ENCODE data around the gene BID. TPM values are rescaled to one million over a fixed set of nuclear protein-coding genes. Genes with fewer than 3 reads are reported as not detected.

The BID gene
- total RNA-seq, 1 experiment from 2014 or later: 25.0 TPM

- Mint-ChIP-seq H3K27ac (ENCODE audit: low read depth, unreplicated experiment) (peak overlapping the region; percentile 70), H3K9me3 (ENCODE audit: unreplicated experiment) (no peaks in the 10 kb centered on the region), H3K4me3 (ENCODE audit: unreplicated experiment) (no peak overlapping the region), H3K27me3 (ENCODE audit: insufficient read depth, unreplicated experiment) (no peaks in the 10 kb centered on the region), H3K36me3 (ENCODE audit: insufficient read depth, unreplicated experiment) (no peaks in the 10 kb centered on the region), H3K4me1 (ENCODE audit: insufficient read depth, unreplicated experiment) (peaks cover 25% of the 10 kb centered on the region)
- TF ChIP-seq, protein P1, sequence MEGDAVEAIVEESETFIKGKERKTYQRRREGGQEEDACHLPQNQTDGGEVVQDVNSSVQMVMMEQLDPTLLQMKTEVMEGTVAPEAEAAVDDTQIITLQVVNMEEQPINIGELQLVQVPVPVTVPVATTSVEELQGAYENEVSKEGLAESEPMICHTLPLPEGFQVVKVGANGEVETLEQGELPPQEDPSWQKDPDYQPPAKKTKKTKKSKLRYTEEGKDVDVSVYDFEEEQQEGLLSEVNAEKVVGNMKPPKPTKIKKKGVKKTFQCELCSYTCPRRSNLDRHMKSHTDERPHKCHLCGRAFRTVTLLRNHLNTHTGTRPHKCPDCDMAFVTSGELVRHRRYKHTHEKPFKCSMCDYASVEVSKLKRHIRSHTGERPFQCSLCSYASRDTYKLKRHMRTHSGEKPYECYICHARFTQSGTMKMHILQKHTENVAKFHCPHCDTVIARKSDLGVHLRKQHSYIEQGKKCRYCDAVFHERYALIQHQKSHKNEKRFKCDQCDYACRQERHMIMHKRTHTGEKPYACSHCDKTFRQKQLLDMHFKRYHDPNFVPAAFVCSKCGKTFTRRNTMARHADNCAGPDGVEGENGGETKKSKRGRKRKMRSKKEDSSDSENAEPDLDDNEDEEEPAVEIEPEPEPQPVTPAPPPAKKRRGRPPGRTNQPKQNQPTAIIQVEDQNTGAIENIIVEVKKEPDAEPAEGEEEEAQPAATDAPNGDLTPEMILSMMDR (IDR thresholded peaks at IDR 0.05; ENCODE audit: unreplicated experiment): no peak
- BruUV-seq (replicated peaks): no TSS peak
- DNase-seq (ENCODE audit: unreplicated experiment): no peak
- intact Hi-C loops (cut with micrococcal nuclease): no loop called here
- ChIA-PET CTCF (interaction anchor here (0.6 to 3.8 kb wide), 4 partner anchors 12 to 137 kb away, joined by 3 to 9 read pairs (median 3); no protein-coding TSS in a partner anchor), POLR2A (interaction anchor here (0.6 to 1.2 kb wide), 3 partner anchors 39 to 48 kb away, joined by 3 read pairs; no protein-coding TSS in a partner anchor)
These were observed 7.9 kb upstream of the BID start for GRCh38 chr22:17782158-17782557.

DNA sequence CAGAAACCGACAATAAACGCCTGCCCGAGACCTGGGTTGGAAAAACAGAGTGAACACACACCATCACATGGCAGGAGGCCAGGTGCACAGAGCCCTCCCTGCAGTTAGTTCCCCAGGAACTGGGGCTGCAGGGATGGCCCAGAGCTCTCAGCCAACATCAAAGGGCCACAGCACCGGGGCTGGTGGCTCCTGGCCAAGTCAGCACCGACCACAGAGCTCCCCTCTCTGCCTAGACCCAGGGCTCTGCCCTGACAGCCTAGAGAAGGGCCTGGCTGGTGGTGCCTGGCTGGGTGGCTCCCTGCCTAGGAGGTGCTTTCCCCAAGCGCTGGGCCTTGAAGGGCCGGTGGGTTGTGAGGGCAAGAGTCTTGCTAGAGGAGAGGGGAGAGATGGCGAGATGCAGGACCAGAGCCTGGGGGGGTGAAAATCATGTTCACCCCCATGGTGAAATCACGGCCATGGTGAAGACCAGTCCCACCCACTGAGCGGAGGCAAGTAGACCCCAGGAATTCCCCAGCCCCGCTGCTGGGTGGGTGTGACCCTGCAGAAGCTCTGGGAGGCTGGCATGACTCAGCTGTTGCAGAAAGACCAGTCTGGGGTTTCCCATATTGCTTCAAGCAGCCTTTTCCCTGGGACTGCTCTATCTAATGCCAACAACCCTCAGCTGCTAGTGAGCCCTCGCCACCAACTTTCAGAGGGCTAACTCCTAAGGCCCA, 7.2 kb upstream of the BID start:
- CTCF ChIA-PET: interaction anchor here (0.6 to 3.8 kb wide), 3 partner anchors 11 to 136 kb away, joined by 3 to 9 read pairs (median 3); no protein-coding TSS in a partner anchor
- POLR2A ChIA-PET: interaction anchor here (0.5 to 1.2 kb wide), 3 partner anchors 38 to 1323 kb away, joined by 3 read pairs; no protein-coding TSS in a partner anchor
- TF ChIP-seq, protein P1 (IDR thresholded peaks at IDR 0.05; ENCODE audit: unreplicated experiment): no peak

GRCh38 chr22:17780741-17781318, 6.6 kb upstream of the BID start:
- BruUV-seq (replicated peaks): no TSS peak
- intact Hi-C loops (cut with micrococcal nuclease): loop anchor here (2.0 kb wide), 1 partner anchor 38 kb away; no protein-coding TSS in a partner anchor
- H3K4me1 Mint-ChIP-seq (ENCODE audit: insufficient read depth, unreplicated experiment): peaks cover 16% of the 10 kb centered on the region
- no peak for DNase-seq (ENCODE audit: unreplicated experiment)
- no peaks in the 10 kb centered on the region for H3K36me3 Mint-ChIP-seq (ENCODE audit: insufficient read depth, unreplicated experiment)
- no peaks in the 10 kb centered on the region for H3K9me3 Mint-ChIP-seq (ENCODE audit: unreplicated experiment)
- ChIA-PET POLR2A (no interaction called here), CTCF (interaction anchor here (0.6 to 3.8 kb wide), 3 partner anchors 37 to 251 kb away, joined by 3 to 9 read pairs (median 3); no protein-coding TSS in a partner anchor)
- H3K27me3 Mint-ChIP-seq (ENCODE audit: insufficient read depth, unreplicated experiment): no peaks in the 10 kb centered on the region
- H3K4me3 Mint-ChIP-seq (ENCODE audit: unreplicated experiment): peak overlapping the region; percentile 55
- peak overlapping the region; percentile 70 for H3K27ac Mint-ChIP-seq (ENCODE audit: low read depth, unreplicated experiment)
- TF ChIP-seq, protein P1 (IDR thresholded peaks at IDR 0.05; ENCODE audit: unreplicated experiment): no peak

More for the DNA sequence above, 7.2 kb upstream of the BID start:
- DNase-seq (ENCODE audit: unreplicated experiment): peak; percentile 93
- no TSS peak for BruUV-seq (replicated peaks)
- H3K4me3 Mint-ChIP-seq (ENCODE audit: unreplicated experiment): peak overlapping the region; percentile 55
- H3K27me3 Mint-ChIP-seq (ENCODE audit: insufficient read depth, unreplicated experiment): no peaks in the 10 kb centered on the region
- peak overlapping the region; percentile 70 for H3K27ac Mint-ChIP-seq (ENCODE audit: low read depth, unreplicated experiment)
- intact Hi-C loops (cut with micrococcal nuclease): loop anchor here (2.0 kb wide), 1 partner anchor 39 kb away; no protein-coding TSS in a partner anchor
- H3K9me3 Mint-ChIP-seq (ENCODE audit: unreplicated experiment): no peaks in the 10 kb centered on the region
- no peaks in the 10 kb centered on the region for H3K36me3 Mint-ChIP-seq (ENCODE audit: insufficient read depth, unreplicated experiment)
- peaks cover 19% of the 10 kb centered on the region for H3K4me1 Mint-ChIP-seq (ENCODE audit: insufficient read depth, unreplicated experiment)

GRCh38 chr22:17780116-17780740, 6.0 kb upstream of the BID start:
- no TSS peak for BruUV-seq (replicated peaks)
- intact Hi-C loops (cut with micrococcal nuclease): loop anchor here (2.0 kb wide), 1 partner anchor 37 kb away; no protein-coding TSS in a partner anchor
- CTCF ChIA-PET: interaction anchor here (0.6 to 3.8 kb wide), 3 partner anchors 37 to 252 kb away, joined by 3 to 9 read pairs (median 3); no protein-coding TSS in a partner anchor
- H3K9me3 Mint-ChIP-seq (ENCODE audit: unreplicated experiment): no peaks in the 10 kb centered on the region
- no peak overlapping the region for H3K27ac Mint-ChIP-seq (ENCODE audit: low read depth, unreplicated experiment)
- POLR2A ChIA-PET: no interaction called here
- TF ChIP-seq, protein P1 (IDR thresholded peaks at IDR 0.05; ENCODE audit: unreplicated experiment): no peak
- H3K27me3 Mint-ChIP-seq (ENCODE audit: insufficient read depth, unreplicated experiment): no peaks in the 10 kb centered on the region
- no peaks in the 10 kb centered on the region for H3K36me3 Mint-ChIP-seq (ENCODE audit: insufficient read depth, unreplicated experiment)
- H3K4me1 Mint-ChIP-seq (ENCODE audit: insufficient read depth, unreplicated experiment): peaks cover 16% of the 10 kb centered on the region
- H3K4me3 Mint-ChIP-seq (ENCODE audit: unreplicated experiment): no peak overlapping the region
- no peak for DNase-seq (ENCODE audit: unreplicated experiment)
